Measurements from ENCODE around the gene FAM161B. TPM values are rescaled to one million over a fixed set of nuclear protein-coding genes. Genes with fewer than 3 reads are reported as not detected.
"Not testable (repeated sequence)": the region's sequence is repeated elsewhere in the genome, so short reads cannot be mapped to it uniquely, and the experiment has no call there.

Gene FAM161B
- total RNA-seq, 4 donors from 2014 or later = 1.7 to 3.8 (median 3.2) TPM

DNA sequence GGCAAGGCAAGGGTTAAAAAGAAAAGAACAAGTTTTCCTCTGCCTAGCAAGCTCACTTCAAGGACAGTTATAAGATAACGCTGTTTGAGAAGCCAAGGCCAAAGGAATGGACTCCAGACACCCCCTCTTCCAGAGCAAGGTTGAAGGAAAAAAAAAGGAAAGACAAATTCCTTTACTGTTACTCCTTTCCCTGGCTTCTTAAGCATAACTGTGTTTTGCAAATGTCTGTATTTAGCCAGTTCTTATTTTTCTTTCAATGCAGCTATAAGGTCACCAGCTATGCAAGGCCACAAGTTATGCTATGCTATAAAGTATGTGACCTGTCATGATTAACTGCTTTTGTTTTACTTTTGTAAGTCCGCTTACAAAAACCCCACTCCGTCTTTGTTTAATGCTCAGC is 36.6 kb downstream of the FAM161B start:
- WGBS, 2 donors = 93 to 94% methylated on average over 3 of the region's 3 CpGs
- intact Hi-C loops (cut with DNase I; ENCODE audit: low total_unique reads) = no loop called here
- H3K4me3 ChIP-seq (ENCODE audit: low read depth, poor library complexity, severe bottlenecking) = no peak overlapping the region
- DNase-seq (ENCODE audit: low spot score in 2 of 2) = no peak
- TF ChIP-seq, protein P1, sequence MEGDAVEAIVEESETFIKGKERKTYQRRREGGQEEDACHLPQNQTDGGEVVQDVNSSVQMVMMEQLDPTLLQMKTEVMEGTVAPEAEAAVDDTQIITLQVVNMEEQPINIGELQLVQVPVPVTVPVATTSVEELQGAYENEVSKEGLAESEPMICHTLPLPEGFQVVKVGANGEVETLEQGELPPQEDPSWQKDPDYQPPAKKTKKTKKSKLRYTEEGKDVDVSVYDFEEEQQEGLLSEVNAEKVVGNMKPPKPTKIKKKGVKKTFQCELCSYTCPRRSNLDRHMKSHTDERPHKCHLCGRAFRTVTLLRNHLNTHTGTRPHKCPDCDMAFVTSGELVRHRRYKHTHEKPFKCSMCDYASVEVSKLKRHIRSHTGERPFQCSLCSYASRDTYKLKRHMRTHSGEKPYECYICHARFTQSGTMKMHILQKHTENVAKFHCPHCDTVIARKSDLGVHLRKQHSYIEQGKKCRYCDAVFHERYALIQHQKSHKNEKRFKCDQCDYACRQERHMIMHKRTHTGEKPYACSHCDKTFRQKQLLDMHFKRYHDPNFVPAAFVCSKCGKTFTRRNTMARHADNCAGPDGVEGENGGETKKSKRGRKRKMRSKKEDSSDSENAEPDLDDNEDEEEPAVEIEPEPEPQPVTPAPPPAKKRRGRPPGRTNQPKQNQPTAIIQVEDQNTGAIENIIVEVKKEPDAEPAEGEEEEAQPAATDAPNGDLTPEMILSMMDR (IDR thresholded peaks at IDR 0.05) = no peak
- no peak for TF ChIP-seq POLR2A (IDR thresholded peaks at IDR 0.05)

DNA sequence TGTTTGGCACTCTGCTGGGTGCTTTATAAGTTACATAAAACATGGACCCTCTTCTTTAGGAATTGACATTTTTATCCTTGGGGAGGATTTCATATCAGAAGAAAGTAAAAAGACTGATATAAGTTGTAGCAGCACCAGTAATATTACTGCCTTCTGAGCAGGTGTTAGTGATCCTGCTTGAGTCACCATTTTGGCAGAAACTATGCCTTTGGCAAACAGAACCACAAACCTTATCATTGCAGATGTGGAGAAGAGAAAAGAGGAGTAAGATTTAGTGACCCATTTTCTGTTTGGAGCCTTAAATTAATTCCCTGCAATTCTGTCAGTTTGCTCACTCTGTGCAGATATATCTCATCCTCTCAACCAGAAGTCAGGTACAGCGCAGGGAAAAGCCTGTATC is 40.2 kb downstream of the FAM161B start:
- no peak for TF ChIP-seq POLR2A (IDR thresholded peaks at IDR 0.05)
- TF ChIP-seq, protein P1 (IDR thresholded peaks at IDR 0.05) = no peak
- 96 to 97% methylated on average over 1 of the region's 1 CpG for WGBS, 2 donors
- intact Hi-C loops (cut with DNase I; ENCODE audit: low total_unique reads) = no loop called here
- no peak for DNase-seq (ENCODE audit: low spot score in 2 of 2)
- no peak overlapping the region for H3K4me3 ChIP-seq (ENCODE audit: low read depth, poor library complexity, severe bottlenecking)

DNA sequence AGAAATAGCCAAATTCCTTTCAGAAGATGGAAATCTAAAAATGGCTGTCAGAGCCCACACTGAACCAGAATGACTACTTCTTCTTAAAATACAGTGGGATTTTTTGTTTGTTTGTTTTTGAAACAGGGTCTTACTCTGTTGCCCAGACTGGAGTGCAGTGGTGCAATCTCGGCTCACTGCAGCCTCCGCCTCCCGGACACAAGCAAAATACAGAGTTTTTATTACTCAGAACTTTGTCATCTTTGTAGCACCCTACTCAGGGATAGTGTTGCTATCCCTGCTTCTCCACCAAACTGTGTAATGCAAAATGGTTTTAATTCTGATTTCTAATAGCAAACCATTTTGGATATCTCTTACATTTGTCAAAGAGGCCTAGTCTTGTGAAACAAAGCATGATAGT is 46.9 kb downstream of the FAM161B start:
- WGBS, 2 donors = 94 to 98% methylated on average over 3 of the region's 3 CpGs
- DNase-seq (ENCODE audit: low spot score in 2 of 2) = no peak
- TF ChIP-seq, protein P1 (IDR thresholded peaks at IDR 0.05) = no peak
- no peak for TF ChIP-seq POLR2A (IDR thresholded peaks at IDR 0.05)
- intact Hi-C loops (cut with DNase I; ENCODE audit: low total_unique reads) = no loop called here
- no peak overlapping the region for H3K4me3 ChIP-seq (ENCODE audit: low read depth, poor library complexity, severe bottlenecking)

DNA sequence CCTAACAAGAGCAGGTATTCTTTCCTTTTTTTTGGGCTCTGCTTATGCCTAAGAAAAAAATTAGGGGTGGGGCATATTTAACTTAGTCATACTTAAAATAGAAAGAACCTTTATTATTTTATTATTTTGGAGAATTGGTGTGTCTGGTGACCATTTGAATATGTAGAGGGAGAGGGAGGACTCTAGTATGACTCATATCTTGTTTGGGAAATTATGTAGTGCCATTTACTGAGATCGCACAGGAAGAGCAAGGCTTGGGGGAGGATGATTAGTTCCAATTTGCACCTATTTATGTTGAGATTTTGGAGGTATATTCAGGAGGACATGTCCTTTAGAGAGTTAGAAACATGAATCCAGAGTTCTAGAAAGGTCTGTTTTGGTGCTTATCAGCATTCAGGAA is 53.4 kb downstream of the FAM161B start:
- no peak for DNase-seq (ENCODE audit: low spot score in 2 of 2)
- intact Hi-C loops (cut with DNase I; ENCODE audit: low total_unique reads) = no loop called here
- no peak overlapping the region for H3K4me3 ChIP-seq (ENCODE audit: low read depth, poor library complexity, severe bottlenecking)
- WGBS, 2 donors = 79 to 85% methylated on average over 1 of the region's 1 CpG
- TF ChIP-seq, protein P1 (IDR thresholded peaks at IDR 0.05) = no peak

DNA sequence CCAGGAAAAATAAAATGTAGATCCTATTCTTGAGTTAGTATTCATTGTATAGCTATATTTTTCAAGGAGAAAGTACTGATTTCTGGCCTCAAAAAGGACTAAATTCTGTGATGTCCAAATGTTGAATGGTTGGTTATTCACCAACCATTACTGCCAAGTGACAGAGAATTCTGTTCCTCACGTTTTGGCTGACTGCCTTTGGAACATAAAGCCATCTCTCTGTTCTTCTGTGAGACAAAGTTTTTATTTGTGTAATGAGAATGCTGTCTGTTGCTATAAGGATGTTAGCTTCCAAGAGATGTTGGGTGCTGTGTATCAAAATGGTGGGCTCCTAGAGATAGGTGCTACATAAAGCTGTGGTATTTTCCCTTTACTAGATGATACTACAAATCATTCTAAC is 54.0 kb downstream of the FAM161B start:
- H3K4me3 ChIP-seq (ENCODE audit: low read depth, poor library complexity, severe bottlenecking) = no peak overlapping the region
- 50 to 61% methylated on average over 1 of the region's 1 CpG for WGBS, 2 donors
- intact Hi-C loops (cut with DNase I; ENCODE audit: low total_unique reads) = no loop called here
- TF ChIP-seq, protein P1 (IDR thresholded peaks at IDR 0.05) = no peak
- no peak for TF ChIP-seq POLR2A (IDR thresholded peaks at IDR 0.05)
- no peak for DNase-seq (ENCODE audit: low spot score in 2 of 2)

DNA sequence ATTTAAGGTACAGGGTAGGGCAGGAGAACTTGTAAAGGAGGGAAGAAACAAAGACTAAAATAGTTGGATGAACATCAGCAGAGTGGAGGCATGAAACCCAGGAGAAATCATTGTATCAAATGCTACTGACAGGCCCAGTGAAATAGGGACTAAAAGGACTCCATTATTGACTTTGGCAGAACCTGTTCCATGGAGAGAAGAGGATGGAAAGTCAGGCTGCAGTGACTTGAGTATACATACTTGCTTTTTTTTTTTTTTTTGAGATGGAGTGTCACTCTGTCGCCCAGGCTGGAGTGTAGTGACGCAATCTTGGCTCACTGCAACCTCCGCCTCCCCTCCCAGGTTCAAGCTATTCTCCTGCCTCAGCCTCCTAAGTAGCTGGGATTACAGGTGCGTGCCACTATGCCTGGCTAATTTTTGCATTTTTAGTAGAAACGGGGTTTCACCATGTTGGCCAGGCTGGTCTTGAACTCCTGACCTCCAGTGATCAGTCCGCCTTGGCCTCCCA is 55.7 kb downstream of the FAM161B start:
- DNase-seq (ENCODE audit: low spot score in 2 of 2); H3K4me3 ChIP-seq (ENCODE audit: low read depth, poor library complexity, severe bottlenecking); intact Hi-C loops (cut with DNase I; ENCODE audit: low total_unique reads): not testable (repeated sequence)
- 85 to 92% methylated on average over 6 of the region's 6 CpGs for WGBS, 2 donors
